ENCODE measurements around the gene PTN. TPM values are rescaled to one million over a fixed set of nuclear protein-coding genes. Genes with fewer than 3 reads are reported as not detected.

The PTN gene
- polyA plus RNA-seq, 2 of the 4 experiments (the other 2 are of a cell fraction): not detected

DNA sequence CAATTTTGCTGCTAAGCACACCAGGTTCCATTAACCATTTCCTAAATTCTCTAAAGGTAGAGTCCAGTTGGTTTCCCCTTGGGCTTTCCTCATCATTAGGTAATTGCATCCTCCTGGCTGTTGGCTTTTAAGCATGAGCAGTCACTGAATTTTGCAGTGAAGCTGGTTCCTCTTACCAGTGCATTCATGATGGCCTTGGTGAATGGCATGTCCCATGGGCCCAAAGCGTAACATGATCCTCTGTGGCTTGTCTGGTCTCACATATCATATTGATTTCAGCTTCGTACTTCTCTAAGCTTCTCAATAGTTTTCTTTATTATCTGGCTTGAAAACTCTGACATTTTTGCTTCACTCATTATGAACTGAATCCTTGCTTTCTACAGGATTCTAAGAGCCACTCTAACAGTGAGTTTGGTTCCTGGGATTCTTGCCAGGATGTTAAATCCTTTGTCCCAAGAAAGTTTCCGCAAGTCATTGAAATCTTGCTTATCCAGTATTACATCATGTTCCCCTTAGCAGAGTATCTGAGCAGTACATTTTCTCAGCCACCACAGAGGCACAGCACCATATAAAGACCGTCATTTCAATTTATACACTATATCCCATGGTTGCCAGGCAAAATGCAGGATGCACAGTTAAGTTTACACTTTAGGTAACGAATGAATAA, 134.2 kb downstream of the PTN start:
- Histone ChIP-seq H3K4me1 (no peaks in the 10 kb centered on the region), H3K27ac (no peak overlapping the region), H3K9me3 (no peaks in the 10 kb centered on the region), H3K4me2 (no peak overlapping the region), H3K4me3 (no peak overlapping the region)
- ChIA-PET CTCF (no interaction called here), POLR2A (no interaction called here)
- TF ChIP-seq NPAS2 (CRISPR knock-in tag; IDR thresholded peaks at IDR 0.05; ENCODE audit: borderline replicate concordance): no peak
- TF ChIP-seq ATOH8 (CRISPR knock-in tag; IDR thresholded peaks at IDR 0.05; ENCODE audit: low read depth): no peak
- no peak for TF ChIP-seq PHF8 (IDR thresholded peaks at IDR 0.05; ENCODE audit: borderline replicate concordance, low read depth)
- no peak for TF ChIP-seq RFX5 (IDR thresholded peaks at IDR 0.05)
- TF ChIP-seq, protein P1, sequence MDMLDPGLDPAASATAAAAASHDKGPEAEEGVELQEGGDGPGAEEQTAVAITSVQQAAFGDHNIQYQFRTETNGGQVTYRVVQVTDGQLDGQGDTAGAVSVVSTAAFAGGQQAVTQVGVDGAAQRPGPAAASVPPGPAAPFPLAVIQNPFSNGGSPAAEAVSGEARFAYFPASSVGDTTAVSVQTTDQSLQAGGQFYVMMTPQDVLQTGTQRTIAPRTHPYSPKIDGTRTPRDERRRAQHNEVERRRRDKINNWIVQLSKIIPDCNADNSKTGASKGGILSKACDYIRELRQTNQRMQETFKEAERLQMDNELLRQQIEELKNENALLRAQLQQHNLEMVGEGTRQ (IDR thresholded peaks at IDR 0.05): no peak
- FAIRE-seq: no peak
- WGBS (ENCODE audit: missing lambda C conversion rate): 10% methylated on average over 5 of the region's 5 CpGs
- ATAC-seq: no peak
- DNase-seq (ENCODE audit: low read depth in 1 of 2, low spot score in 1 of 2): no peak

DNA sequence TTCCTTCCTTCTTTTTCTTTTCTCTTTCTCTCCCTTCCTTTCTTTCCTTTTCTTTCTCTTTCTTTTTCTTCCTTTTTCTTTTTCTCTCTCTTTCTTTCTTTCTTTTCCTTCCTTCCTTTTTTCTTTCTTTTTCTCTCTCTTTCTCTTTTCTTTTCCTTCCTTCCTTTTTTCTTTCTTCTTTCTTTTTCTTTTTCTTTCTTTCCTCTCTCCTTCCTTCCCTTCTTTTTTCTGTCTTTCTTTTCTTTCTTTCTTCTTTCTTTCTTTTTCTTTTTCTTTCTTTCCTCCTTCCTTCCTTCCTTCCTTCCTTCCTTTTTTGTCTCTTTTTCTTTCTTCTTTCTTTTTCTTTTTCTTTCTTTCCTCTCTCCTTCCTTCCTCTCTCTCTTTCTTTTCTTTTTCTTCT, 136.8 kb downstream of the PTN start:
- Histone ChIP-seq H3K4me2 (no peak overlapping the region), H3K4me3 (no peak overlapping the region), H3K27ac (no peak overlapping the region), H3K9me3 (no peaks in the 10 kb centered on the region), H3K4me1 (no peaks in the 10 kb centered on the region)
- ChIA-PET POLR2A (no interaction called here), CTCF (no interaction called here)
- no peak for DNase-seq (ENCODE audit: low read depth in 1 of 2, low spot score in 1 of 2)
- ATAC-seq: no peak
- FAIRE-seq: no peak
- no peak for TF ChIP-seq NPAS2 (CRISPR knock-in tag; IDR thresholded peaks at IDR 0.05; ENCODE audit: borderline replicate concordance)
- TF ChIP-seq, protein P2, sequence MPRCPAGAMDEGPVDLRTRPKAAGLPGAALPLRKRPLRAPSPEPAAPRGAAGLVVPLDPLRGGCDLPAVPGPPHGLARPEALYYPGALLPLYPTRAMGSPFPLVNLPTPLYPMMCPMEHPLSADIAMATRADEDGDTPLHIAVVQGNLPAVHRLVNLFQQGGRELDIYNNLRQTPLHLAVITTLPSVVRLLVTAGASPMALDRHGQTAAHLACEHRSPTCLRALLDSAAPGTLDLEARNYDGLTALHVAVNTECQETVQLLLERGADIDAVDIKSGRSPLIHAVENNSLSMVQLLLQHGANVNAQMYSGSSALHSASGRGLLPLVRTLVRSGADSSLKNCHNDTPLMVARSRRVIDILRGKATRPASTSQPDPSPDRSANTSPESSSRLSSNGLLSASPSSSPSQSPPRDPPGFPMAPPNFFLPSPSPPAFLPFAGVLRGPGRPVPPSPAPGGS (IDR thresholded peaks at IDR 0.05): no peak
- TF ChIP-seq MAFK (IDR thresholded peaks at IDR 0.05; ENCODE audit: partially characterized antibody): no peak

- H3K4me1 ChIP-seq: no peaks in the 10 kb centered on the region
- WGBS (ENCODE audit: missing lambda C conversion rate): 3% methylated on average over 4 of the region's 4 CpGs
- H3K9me3 ChIP-seq: no peaks in the 10 kb centered on the region
- CTCF ChIA-PET: no interaction called here
- H3K4me3 ChIP-seq: no peak overlapping the region
- FAIRE-seq (no peak), DNase-seq (ENCODE audit: low read depth in 1 of 2, low spot score in 1 of 2) (no peak), ATAC-seq (no peak)
- no peak overlapping the region for H3K4me2 ChIP-seq
- POLR2A ChIA-PET: no interaction called here
- no peak overlapping the region for H3K27ac ChIP-seq
- TF ChIP-seq REST (IDR thresholded peaks at IDR 0.05) (no peak), MAFK (IDR thresholded peaks at IDR 0.05; ENCODE audit: partially characterized antibody) (no peak), SMC3 (IDR thresholded peaks at IDR 0.05) (no peak), POLR2A (IDR thresholded peaks at IDR 0.05; ENCODE audit: low read length) (no peak), ATOH8 (CRISPR knock-in tag; IDR thresholded peaks at IDR 0.05; ENCODE audit: low read depth) (no peak), HOXA7 (CRISPR knock-in tag; IDR thresholded peaks at IDR 0.05) (no peak), CHD2 (IDR thresholded peaks at IDR 0.05; ENCODE audit: low read length, partially characterized antibody) (no peak), KDM5A (IDR thresholded peaks at IDR 0.05) (no peak), GATA3 (IDR thresholded peaks at IDR 0.05; ENCODE audit: borderline replicate concordance) (no peak), EHMT2 (IDR thresholded peaks at IDR 0.05; ENCODE audit: low read depth) (no peak), RAD21 (conservative IDR thresholded peaks at IDR 0.05 in 1 of 2, IDR thresholded peaks at IDR 0.05 in 1 of 2) (no peak), HMGXB4 (CRISPR knock-in tag; IDR thresholded peaks at IDR 0.05; ENCODE audit: borderline replicate concordance) (no peak), PHF8 (IDR thresholded peaks at IDR 0.05; ENCODE audit: borderline replicate concordance, low read depth) (no peak), EHF (CRISPR knock-in tag; IDR thresholded peaks at IDR 0.05) (no peak)
- TF ChIP-seq, protein P3, sequence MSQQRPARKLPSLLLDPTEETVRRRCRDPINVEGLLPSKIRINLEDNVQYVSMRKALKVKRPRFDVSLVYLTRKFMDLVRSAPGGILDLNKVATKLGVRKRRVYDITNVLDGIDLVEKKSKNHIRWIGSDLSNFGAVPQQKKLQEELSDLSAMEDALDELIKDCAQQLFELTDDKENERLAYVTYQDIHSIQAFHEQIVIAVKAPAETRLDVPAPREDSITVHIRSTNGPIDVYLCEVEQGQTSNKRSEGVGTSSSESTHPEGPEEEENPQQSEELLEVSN (IDR thresholded peaks at IDR 0.05; ENCODE audit: borderline replicate concordance, low read depth): no peak
- TF ChIP-seq, protein P2 (IDR thresholded peaks at IDR 0.05): no peak
These were observed 139.3 kb downstream of the PTN start for GRCh38 chr7:137204246-137204645.
